ENCODE results near the gene RPL3. TPM values are rescaled to one million over a fixed set of nuclear protein-coding genes. Genes with fewer than 3 reads are reported as not detected.

RPL3 gene
- total and polyA plus RNA-seq, 7 donors: 266 to 1,471 (median 470) TPM

DNA sequence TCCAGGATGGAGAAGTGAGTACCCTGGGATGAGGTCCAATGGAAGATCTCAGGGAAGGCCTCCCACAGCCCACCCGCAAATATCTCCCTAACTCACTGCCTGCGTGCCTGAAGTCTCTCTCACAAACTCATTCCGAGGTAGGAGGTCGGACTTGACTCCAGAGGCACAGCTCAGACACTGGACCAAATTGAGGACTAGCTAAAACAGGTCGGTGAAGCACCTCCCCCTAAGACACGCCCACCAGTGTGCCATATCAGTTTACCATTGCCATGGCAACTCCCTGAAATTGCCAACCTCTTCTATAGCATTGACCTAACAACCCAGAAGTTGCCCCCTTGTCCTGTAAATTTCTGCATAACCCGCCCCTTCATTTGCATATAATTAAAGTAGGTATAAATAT, 17.5 kb downstream of the RPL3 start:
- H3K27me3 ChIP-seq (ENCODE audit: insufficient read depth in 3 of 3, low read length in 2 of 3): no peaks in the 10 kb centered on the region
- TF ChIP-seq, protein P1, sequence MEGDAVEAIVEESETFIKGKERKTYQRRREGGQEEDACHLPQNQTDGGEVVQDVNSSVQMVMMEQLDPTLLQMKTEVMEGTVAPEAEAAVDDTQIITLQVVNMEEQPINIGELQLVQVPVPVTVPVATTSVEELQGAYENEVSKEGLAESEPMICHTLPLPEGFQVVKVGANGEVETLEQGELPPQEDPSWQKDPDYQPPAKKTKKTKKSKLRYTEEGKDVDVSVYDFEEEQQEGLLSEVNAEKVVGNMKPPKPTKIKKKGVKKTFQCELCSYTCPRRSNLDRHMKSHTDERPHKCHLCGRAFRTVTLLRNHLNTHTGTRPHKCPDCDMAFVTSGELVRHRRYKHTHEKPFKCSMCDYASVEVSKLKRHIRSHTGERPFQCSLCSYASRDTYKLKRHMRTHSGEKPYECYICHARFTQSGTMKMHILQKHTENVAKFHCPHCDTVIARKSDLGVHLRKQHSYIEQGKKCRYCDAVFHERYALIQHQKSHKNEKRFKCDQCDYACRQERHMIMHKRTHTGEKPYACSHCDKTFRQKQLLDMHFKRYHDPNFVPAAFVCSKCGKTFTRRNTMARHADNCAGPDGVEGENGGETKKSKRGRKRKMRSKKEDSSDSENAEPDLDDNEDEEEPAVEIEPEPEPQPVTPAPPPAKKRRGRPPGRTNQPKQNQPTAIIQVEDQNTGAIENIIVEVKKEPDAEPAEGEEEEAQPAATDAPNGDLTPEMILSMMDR (IDR thresholded peaks at IDR 0.05): no peak
- H3K9me3 ChIP-seq: no peaks in the 10 kb centered on the region
- no peak overlapping the region for H3K27ac ChIP-seq
- no peaks in the 10 kb centered on the region for H3K36me3 ChIP-seq (ENCODE audit: insufficient read depth in 1 of 2, low read depth in 1 of 2)
- WGBS, 3 donors: 53 to 81% (median 65%) methylated on average over 7 of the region's 7 CpGs
- ATAC-seq (no peak), DNase-seq (no peak)
- no peak overlapping the region for H3K4me3 ChIP-seq
- intact Hi-C loops (cut with DNase I): no loop called here
- H3K4me1 ChIP-seq: peaks cover 29% of the 10 kb centered on the region

DNA sequence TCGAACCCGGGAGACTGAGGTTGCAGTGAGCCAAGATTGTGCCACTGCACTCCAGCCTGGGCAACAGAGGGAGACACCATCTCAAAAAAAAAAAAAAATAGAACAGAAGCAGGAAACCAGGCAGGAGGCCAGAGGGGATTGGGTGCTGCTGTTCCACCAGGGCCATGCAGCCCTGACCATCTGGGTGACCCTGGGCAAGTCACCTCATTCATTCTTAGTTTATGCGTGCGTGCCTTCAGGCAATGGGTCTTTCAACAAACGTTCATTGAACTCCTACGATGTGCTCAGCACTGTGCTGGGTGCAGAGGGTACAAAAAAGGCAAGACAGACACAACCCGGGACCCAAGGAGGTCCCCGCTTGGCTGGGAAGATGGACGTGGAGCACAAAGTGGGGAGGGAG, 18.3 kb downstream of the RPL3 start:
- DNase-seq: no peak
- intact Hi-C loops (cut with DNase I): no loop called here
- H3K4me3 ChIP-seq: no peak overlapping the region
- 69 to 85% (median 79%) methylated on average over 9 of the region's 9 CpGs for WGBS, 3 donors
- ATAC-seq: no peak
- H3K27ac ChIP-seq: no peak overlapping the region
- H3K27me3 ChIP-seq (ENCODE audit: insufficient read depth in 3 of 3, low read length in 2 of 3): no peaks in the 10 kb centered on the region
- TF ChIP-seq, protein P1 (IDR thresholded peaks at IDR 0.05): no peak
- no peaks in the 10 kb centered on the region for H3K9me3 ChIP-seq
- H3K4me1 ChIP-seq: peaks cover 29% of the 10 kb centered on the region
- no peaks in the 10 kb centered on the region for H3K36me3 ChIP-seq (ENCODE audit: insufficient read depth in 1 of 2, low read depth in 1 of 2)

DNA sequence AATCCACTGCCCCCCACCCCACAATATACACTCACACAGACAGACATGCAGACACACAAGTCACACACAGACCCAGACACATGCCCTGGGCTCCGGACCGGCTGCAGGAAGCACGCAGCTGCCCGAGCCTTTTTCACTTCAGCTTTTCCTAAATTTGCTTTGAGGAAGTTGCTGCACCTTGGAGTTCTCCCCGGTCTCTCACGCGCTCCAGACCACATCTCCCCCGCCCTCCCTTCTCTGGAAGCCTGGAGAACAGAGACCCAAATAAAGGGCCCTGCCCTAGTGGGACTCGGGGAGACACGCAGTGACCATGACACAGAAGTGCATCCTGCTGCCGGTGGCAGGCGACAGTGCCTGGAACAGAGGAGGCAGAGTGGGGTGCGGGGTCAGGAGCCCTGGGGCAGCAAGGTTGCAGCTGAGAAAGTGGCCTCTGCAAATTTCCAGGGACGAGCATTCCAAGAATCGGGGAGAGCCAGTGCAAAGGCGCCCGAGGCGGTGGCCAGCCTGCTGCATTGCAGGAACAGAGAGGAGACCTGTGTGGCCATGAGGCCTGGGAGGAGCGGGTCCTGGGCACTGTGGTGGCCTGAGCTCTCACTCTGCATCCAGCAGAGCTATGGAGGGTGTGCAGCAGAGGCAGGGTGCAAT, 19.1 kb downstream of the RPL3 start:
- ATAC-seq: peak in 3 of 4 donors; percentile 29 to 65 (median 59)
- no peaks in the 10 kb centered on the region for H3K36me3 ChIP-seq (ENCODE audit: insufficient read depth in 1 of 2, low read depth in 1 of 2)
- peak overlapping the region; percentile 25 for H3K4me3 ChIP-seq

DNA sequence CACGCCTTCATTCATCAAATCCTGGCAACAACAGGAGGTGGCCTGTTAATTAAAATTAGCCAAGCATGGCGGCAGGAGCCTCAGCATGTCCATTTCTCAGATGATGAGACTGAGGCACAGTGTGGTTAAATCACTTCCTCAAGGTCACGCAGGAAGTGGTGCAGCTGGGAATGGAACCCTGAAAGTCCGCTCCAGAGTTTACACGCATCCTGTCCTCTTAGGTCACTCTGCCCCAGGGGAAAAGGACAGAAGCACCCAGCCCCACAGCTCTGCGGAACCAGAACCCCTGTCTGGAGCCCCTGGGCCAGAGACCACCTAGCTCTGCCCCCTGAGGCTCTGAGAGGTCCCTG, 19.6 kb downstream of the RPL3 start:
- 56 to 63% (median 61%) methylated on average over 6 of the region's 6 CpGs for WGBS, 3 donors
- H3K27ac ChIP-seq: peak overlapping the region; percentile 21
- no peaks in the 10 kb centered on the region for H3K27me3 ChIP-seq (ENCODE audit: insufficient read depth in 3 of 3, low read length in 2 of 3)
- H3K36me3 ChIP-seq (ENCODE audit: insufficient read depth in 1 of 2, low read depth in 1 of 2): no peaks in the 10 kb centered on the region
- DNase-seq (no peak), ATAC-seq (peak in 3 of 4 donors; percentile 2 to 50 (median 15))
- H3K9me3 ChIP-seq: no peaks in the 10 kb centered on the region
- TF ChIP-seq, protein P1 (IDR thresholded peaks at IDR 0.05): no peak
- H3K4me3 ChIP-seq: peak overlapping the region; percentile 25
- intact Hi-C loops (cut with DNase I): no loop called here
- H3K4me1 ChIP-seq: peaks cover 29% of the 10 kb centered on the region

More for the DNA sequence above, 19.1 kb downstream of the RPL3 start:
- no peak for DNase-seq
- H3K9me3 ChIP-seq: no peaks in the 10 kb centered on the region
- 15 to 34% (median 22%) methylated on average over 18 to 19 of the region's 19 CpGs for WGBS, 3 donors
- TF ChIP-seq, protein P1 (IDR thresholded peaks at IDR 0.05): no peak
- peaks cover 29% of the 10 kb centered on the region for H3K4me1 ChIP-seq
- intact Hi-C loops (cut with DNase I): no loop called here
- H3K27ac ChIP-seq: peak overlapping the region; percentile 21
- H3K27me3 ChIP-seq (ENCODE audit: insufficient read depth in 3 of 3, low read length in 2 of 3): no peaks in the 10 kb centered on the region

All from psoas muscle (tissue), 8 donors.